Hindlimb muscle (tissue), 1 donor: ENCODE data around the gene MVB12B. TPM values are rescaled to one million over a fixed set of nuclear protein-coding genes. Genes with fewer than 3 reads are reported as not detected.

Source experiments
- DNase-seq: peaks from one replicate; pipeline ENCODE4 v3.0.0-alpha.2; 2013
- polyA plus RNA-seq: library from polyadenylated mRNA; unstranded; fragments of 120-200 nt; gene quantifications from one replicate; pipeline ENCODE4 v1.2.1, GENCODE V29; 2013; ENCODE audit not compliant: insufficient read length

Gene MVB12B
- polyA plus RNA-seq, 1 donor = 21.2 TPM

DNA sequence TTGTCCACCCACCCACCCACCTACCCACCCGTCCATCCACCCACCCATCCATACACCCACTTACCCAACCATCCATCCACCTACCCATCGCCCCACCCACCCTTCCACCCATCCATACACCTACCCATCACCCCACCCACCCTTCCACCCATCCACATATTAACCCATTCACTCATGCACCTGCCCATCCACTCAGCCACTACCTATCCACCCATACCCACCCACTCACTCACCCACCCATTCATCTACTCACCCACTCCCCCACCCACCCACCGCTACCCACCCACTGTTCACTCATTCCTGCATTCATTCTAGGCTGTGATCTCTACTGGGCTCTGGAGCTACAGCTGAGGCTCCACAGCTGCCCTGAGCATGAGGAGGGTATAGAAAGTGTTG lies 169.6 kb downstream of the MVB12B start:
- no peak for DNase-seq

DNA sequence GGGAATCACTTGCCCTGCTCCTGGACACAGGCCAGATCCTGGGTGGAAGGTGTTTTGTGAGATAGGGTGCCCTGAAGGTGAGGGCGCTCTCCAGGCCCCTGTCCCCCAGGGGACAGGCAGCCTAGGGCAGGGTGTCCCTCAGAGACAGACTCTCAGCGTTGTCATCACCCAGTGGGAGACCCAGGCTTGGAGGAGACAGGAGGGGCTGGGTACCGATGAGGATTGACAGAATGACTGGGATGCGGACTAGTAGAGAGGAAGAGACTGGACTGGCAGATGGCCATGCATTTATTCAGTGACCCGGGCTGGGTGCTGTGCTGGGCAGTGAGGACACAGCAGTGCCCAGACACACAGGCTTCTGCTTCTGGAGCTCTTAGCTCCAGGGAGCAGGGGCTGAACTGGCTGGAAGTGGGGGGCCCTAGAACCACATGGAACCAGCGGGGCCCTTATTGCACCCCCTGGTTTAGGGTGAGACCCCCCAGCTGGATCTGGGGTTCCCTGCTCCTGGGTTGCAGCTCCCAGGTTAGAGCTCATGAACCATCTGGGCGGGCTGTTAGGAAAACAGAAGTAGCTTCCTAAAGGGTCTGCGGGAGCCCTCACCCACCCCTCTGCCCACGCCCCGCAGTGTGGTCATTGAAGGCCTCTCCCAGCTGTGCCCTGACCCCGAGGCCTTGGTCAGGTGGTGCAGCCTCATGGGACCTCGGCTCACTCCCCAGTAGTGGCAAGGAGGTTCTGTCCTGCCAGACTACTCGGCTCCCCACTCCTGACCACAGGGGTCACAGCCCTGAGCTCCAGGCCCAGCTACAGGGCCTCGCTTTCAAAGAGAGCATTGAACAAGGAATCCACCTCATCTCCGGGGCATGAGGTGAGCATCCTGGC lies 170.4 kb downstream of the MVB12B start:
- no peak for DNase-seq

GRCh38 chr9:126497660-126498275 lies 171.1 kb downstream of the MVB12B start:
- no peak for DNase-seq

GRCh38 chr9:126498331-126498730 lies 171.7 kb downstream of the MVB12B start:
- DNase-seq = no peak

- peak; percentile 60 for DNase-seq
These were observed 172.6 kb downstream of the MVB12B start for GRCh38 chr9:126499005-126499910.

DNA sequence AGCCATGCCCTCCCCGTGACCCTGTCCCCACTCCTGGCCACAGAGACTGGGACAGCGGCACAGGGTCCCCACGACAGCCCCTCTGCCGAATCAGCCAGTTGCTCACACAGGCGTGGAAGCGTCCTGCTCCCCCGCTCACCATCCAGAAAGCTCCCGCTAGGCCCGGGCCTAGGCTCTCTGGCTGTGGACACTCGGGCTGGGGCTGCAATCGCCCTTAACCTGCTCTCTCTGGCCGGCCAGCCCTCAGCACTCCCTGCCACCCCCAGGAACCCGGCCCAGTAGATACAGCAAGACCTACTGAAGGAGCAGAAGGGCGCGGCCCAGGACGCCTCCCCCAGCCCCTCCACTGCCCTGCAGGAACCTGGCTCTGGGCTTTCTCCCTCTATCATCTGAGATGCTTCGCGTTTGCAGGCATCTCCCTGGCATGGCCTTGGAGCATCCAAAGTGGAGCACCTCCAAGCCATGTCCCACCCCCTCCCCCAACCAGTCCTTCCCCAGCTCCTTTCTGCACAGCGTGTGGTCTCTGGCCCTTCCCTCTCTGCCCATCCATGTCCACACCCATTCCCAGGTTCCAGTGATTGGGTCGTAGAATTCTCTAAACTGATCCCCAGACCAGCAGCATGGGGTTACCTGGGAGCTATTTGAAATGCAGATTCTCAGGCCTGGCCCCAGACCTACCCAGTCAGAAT lies 173.4 kb downstream of the MVB12B start:
- no peak for DNase-seq

DNA sequence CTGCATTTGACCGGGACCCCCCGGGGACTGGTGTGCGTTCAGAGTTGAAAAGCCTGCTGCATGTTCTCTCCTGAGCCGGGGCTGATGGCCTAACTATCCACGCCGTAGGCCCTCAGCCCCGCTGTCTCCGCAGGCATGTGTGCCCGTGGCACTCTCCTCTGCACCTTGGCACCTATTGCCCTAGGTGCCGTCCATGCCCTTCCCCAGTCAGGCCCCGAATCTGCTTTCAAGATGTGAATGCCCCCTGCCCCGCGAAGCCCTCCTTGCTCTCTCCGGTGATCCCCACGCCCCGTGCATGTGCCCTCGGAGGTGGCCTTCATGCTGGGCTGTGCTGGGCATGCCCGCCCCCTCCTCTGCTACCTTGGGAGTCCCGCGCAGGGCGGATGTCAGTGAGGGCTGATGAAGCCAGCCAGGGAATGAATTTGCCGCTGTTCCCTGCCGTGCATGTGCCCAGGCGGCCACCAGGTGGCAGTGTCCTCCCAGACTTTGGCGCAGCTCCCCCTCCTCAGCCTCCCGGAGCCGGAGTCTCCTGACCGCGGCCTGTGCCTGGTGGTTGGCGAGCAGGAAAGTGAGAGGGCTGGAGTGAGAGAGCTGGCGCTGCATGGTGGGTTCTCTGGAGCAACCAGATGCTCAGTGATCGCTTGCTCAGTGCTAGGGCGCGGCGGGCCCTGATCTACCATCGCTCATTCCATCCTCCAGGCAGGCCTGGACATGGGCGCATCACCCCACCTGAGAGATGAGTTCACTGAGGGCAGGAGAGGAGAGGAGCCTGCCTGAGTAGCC lies 174.2 kb downstream of the MVB12B start:
- DNase-seq = peak; percentile 84

GRCh38 chr9:126501383-126502331 lies 175.0 kb downstream of the MVB12B start:
- no peak for DNase-seq

DNA sequence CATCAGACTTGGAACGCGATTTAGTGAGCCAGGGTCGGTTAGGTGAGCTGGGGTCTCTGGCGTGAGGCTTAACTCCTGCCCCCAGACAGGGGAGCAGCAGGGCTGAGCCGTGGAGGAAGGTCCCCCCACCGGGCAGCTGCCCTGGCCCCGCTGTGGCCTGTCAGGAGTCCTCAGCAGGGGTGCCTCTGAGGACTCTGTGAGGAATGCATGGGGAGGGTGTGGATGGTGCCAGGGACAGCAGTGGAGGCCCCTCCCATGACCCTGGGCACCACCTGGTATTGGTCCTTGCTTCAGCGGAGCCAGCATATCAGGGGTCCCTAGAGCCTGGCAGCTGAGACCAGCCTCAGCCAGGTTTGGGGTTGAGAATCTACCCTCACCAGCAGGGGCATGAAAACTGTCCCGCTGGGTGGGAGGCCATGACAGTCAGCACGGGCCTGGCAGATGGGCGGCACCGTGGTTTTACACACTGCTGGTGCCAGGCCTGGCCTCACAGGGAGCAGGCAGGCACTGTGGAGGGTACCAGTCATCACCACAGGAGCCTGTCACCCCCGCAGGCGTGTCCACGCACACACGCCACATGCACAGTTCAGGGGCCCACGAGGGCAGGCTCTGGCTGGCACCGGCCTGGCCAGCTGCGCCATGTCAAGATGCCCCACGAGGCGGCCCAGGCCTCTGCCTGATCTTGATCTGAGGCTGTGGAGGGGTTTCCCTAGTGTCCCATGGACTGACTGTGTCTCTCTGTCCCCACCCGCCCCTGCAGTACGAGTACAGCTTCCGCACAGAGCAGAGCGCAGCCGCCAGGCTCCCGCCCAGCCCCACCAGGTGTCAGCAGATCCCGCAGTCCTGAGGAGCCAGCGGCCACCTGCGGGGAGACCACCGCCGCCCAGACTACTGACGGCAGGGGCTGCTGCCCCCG lies 176.0 kb downstream of the MVB12B start:
- no peak for DNase-seq

DNA sequence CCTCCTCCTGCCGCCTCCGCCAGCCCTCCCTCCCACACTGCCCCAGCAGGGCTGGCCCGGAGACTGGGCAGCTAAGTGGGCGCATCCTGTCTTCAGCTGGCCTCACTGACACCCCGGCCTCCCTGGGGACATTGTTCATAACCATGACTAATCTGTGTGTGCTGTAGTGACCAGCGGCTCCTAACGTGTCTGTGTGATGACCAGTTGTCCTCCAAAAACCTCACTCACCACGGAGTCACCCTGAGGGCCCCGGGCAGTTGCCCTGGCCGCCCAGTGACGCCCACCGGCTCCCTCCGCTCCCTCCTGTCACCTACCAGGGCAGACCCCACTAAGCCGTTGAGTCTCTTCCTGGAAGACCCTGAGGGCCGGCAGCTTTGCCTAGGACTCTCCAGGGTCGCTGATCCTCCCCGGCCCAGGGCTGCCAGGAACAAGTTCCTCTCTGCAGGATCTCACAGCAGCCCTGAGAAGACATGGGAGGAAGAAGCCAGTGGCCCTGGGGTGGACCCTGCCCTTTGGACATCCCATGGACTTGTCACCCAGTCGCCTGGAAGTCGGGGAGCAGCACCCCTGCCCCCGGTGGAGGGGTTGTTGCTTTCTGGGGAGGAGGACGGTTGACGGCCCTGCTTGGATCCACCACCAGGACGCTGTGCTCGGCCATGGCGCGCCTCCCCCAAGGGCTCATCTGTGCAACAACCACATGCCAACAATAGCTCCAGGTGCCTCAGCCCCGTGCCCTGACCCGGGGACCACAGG lies 176.9 kb downstream of the MVB12B start:
- no peak for DNase-seq

- DNase-seq = no peak
These were observed 177.7 kb downstream of the MVB12B start for GRCh38 chr9:126504086-126504976.

DNA sequence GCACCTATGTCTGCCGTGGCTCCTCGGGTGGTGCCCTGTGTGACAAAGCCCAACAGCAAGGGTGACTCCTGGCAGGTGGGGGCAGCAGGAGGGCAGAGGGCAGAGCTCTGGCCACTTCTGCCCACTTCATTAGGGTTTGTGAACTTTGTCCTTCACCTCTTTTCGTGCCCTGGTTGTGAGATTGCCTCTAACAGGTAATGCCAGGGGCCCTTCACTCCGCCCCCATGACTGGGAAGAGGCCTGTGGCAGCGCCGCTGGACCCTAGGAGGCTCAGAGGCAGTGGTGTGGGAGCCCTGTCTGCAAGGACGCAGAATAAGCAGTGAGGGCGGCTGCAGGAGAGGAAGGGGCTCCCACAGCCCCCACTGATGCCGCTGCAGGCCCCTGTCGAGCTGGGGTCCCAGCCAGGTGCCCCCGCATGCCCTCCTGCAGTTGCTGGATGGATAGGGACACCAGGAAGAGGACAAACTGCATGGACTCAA lies 178.4 kb downstream of the MVB12B start:
- DNase-seq = no peak

DNA sequence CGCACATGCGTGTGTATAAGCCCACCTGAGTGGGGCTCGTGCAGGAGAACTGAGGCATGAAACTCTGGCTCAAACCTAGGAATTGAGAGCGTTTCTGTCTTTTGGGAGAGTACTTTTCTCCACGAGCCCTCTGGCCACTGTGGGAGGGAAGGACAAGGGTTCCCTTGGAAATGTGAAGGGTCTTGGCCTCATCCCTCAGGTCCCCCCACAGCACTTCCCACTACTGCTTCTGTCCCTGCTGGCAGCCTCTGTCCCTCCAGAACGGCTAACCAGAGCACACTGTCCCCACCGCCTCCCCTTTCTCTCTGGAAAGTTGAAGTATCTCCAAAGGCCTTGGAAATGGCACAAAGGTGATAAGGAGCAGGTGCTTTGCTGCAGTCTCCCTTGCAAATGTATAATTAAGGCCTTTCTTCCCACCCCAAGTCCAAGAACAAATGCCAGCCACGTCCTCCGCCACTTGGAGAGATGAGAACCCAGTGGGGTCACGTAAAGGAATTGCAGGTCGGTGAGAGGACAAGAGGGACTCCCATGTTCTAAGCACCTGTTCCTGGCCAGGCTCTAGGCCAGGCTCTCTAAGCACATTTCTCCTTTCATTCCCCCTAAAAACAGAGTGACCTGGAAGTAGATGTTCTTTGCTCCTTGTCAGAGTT lies 179.2 kb downstream of the MVB12B start:
- no peak for DNase-seq

DNA sequence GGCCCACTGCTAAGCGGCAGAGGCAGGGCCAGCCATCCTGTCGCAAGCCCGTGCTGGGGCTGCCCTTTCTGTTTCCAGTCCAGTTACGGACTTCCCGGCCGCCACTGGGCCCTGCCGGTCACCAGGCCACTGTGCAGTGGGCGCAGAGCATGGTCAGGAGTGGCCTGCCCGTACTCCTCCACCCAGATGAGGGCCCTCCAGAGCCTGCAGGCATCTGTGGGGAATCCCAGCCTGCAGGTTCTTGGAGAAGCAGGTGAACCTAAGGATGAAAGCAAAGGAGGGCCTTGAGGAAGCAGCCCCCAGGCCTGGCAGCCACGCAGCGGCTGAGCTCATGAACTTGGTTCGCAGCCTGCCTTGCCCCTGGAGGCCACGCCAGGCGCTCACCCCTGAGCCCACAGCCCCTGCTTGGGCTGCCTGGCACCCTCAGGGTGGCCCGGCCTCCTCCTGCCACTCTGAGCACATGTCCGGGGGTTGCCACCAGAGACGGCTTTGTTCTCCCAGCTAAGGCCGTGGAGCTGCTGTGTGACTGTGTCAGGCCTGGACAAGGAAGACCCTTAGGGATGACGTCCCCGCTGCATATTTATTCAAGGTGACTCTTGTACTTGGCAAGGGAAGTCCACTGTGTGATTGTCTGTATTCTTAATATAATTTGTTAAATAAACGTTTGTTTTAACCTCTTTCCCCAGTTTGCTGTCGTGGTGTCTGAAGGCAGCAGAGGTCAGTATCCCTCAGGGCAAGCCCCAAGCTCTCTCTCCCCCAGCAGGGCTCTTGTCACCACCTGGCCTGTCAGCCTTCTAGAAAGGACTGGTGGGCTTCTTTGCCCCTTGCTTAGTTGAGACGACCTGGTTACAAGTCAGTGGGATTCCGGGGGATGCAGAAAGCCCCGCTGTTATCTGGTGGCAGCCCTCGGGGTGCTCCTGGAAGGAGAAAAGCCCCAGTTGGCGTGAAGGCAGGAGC lies 180.0 kb downstream of the MVB12B start:
- DNase-seq = no peak

GRCh38 chr9:126507318-126508109 lies 180.9 kb downstream of the MVB12B start:
- DNase-seq = no peak
